Neuron (in vitro differentiated cells): ENCODE data around the gene ACOT13.
"Not testable (repeated sequence)": the region's sequence is repeated elsewhere in the genome, so short reads cannot be mapped to it uniquely, and the experiment has no call there.

ENCODE experiments used
- H2AFZ ChIP-seq: one replicate; pipeline ENCODE4 v1.6.1; 2013; ENCODE audit warnings: low read depth, mild to moderate bottlenecking, inconsistent platforms, low read length, moderate library complexity
- H3K27me3 ChIP-seq: one replicate; pipeline ENCODE4 v1.6.1; 2013; ENCODE audit warnings: low read length; ENCODE audit not compliant: insufficient read depth
- H3K36me3 ChIP-seq: one replicate; pipeline ENCODE4 v1.6.1; 2013; ENCODE audit warnings: low read length; ENCODE audit not compliant: insufficient read depth
- H3K4me1 ChIP-seq: one replicate; pipeline ENCODE4 v1.6.1; 2013; ENCODE audit warnings: low read length; ENCODE audit not compliant: insufficient read depth
- H3K4me3 ChIP-seq: 2 replicates; pipeline ENCODE4 v1.5.1; 2013; ENCODE audit warnings: mild to moderate bottlenecking, low read length, moderate library complexity
- H3K9me3 ChIP-seq: one replicate; pipeline ENCODE4 v1.6.1; 2013; ENCODE audit warnings: low read length

ACOT13 gene

DNA sequence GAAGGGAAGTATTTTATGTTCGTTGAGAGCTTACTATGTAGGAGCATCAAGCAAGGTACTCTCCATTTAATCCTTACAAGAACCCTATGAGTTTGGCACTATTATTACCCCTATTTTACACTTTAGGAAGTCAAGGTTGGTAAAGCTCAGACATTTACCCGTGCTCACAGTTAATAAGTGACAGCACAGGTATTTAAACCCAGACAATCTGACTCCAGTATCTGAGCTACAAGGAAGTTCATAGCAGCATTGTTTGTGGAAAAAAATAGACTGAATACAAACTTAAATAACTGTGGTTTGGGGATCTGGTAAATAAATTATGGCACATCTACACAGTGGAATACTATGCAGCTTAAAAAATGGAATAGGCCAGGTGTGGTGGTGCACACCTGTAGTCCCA is 86.7 kb downstream of the ACOT13 start:
- H3K36me3 ChIP-seq, result no peaks in the 10 kb centered on the region

DNA sequence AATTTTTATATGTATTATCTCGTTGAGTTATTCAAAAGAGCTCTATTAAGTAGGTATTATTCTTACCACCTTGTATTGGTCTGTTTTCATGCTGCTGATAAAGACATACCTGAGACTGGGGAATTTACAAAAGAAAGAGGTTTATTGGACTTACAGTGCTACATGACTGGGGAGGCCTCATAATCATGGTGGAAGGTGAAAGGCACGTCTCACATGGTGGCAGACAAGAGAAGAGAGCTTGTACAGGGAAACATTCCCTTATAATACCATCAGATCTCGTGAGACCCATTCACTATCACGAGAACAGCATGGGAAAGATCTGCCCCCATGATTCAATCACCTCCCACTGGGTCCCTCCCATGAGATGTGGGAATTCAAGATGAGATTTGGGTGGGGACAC is 87.5 kb downstream of the ACOT13 start:
- H3K4me1 ChIP-seq, H2AFZ ChIP-seq, H3K4me3 ChIP-seq, H3K36me3 ChIP-seq, H3K27me3 ChIP-seq, H3K9me3 ChIP-seq: not testable (repeated sequence)

More for the DNA sequence above, 86.7 kb downstream of the ACOT13 start:
- Histone ChIP-seq H3K4me1 (no peaks in the 10 kb centered on the region), H3K4me3 (no peak overlapping the region), H3K27me3 (no peaks in the 10 kb centered on the region), H2AFZ (no peak overlapping the region), H3K9me3 (no peaks in the 10 kb centered on the region)
